Endothelial cell (in vitro differentiated cells): ENCODE measurements around the gene NEU4. TPM values are rescaled to one million over a fixed set of nuclear protein-coding genes. Genes with fewer than 3 reads are reported as not detected.
"Not testable (repeated sequence)": the region's sequence is repeated elsewhere in the genome, so short reads cannot be mapped to it uniquely, and the experiment has no call there.

Experiments
- DNase-seq: peaks from one replicate; pipeline ENCODE4 v3.0.0; 2021; ENCODE audit warnings: low spot score
- H3K27ac Mint-ChIP-seq: one replicate; pipeline ENCODE4 v1.8.0; 2021; ENCODE audit warnings: mixed read lengths, inconsistent platforms; ENCODE audit not compliant: unreplicated experiment
- H3K27me3 Mint-ChIP-seq: one replicate; pipeline ENCODE4 v1.8.0; 2021; ENCODE audit warnings: mild to moderate bottlenecking, moderate library complexity, mixed read lengths, inconsistent platforms; ENCODE audit not compliant: unreplicated experiment
- H3K36me3 Mint-ChIP-seq: one replicate; pipeline ENCODE4 v1.8.0; 2021; ENCODE audit warnings: mild to moderate bottlenecking, low read depth, mixed read lengths, inconsistent platforms; ENCODE audit not compliant: unreplicated experiment
- H3K4me1 Mint-ChIP-seq: one replicate; pipeline ENCODE4 v1.8.0; 2021; ENCODE audit warnings: mild to moderate bottlenecking, mixed read lengths, inconsistent platforms; ENCODE audit not compliant: unreplicated experiment
- H3K4me3 Mint-ChIP-seq: one replicate; pipeline ENCODE4 v1.8.0; 2021; ENCODE audit warnings: mild to moderate bottlenecking, mixed read lengths, inconsistent platforms; ENCODE audit not compliant: unreplicated experiment
- H3K9me3 Mint-ChIP-seq: one replicate; pipeline ENCODE4 v1.8.0; 2021; ENCODE audit warnings: mixed read lengths, inconsistent platforms; ENCODE audit not compliant: unreplicated experiment
- CTCF ChIP-seq: fragments of 200-600 bp; sonication (generic); IDR thresholded peaks from one replicate; pipeline ENCODE4 v1.5.0; 2021; ENCODE audit warnings: antibody characterized with exemption; ENCODE audit not compliant: unreplicated experiment
- total RNA-seq: library from RNA; stranded (reverse); fragmentation: NEBNext Ultra II Directional; extraction: Animal tissue kit (Norgen Biotek cat#: 25700); gene quantifications from one replicate; pipeline ENCODE4 v1.2.1, GENCODE V29; 2021; ENCODE audit not compliant: unreplicated experiment

NEU4 gene
- total RNA-seq, 1 donor from 2014 or later = 0.33 TPM

- Mint-ChIP-seq H3K9me3 (no peaks in the 10 kb centered on the region), H3K36me3 (peaks cover 4% of the 10 kb centered on the region), H3K4me1 (no peaks in the 10 kb centered on the region), H3K27ac (no peak overlapping the region), H3K27me3 (peaks cover 9% of the 10 kb centered on the region), H3K4me3 (no peak overlapping the region)
- no peak for TF ChIP-seq CTCF
- peak; percentile 6 for DNase-seq
These were observed 7.2 kb upstream of the NEU4 start for GRCh38 chr2:241801611-241802420.

- DNase-seq = peak; percentile 4
- TF ChIP-seq CTCF = no peak
- H3K4me3 Mint-ChIP-seq = no peak overlapping the region
- no peaks in the 10 kb centered on the region for H3K9me3 Mint-ChIP-seq
- H3K27me3 Mint-ChIP-seq = peaks cover 5% of the 10 kb centered on the region
- H3K27ac Mint-ChIP-seq = no peak overlapping the region
- H3K36me3 Mint-ChIP-seq = no peaks in the 10 kb centered on the region
- no peaks in the 10 kb centered on the region for H3K4me1 Mint-ChIP-seq
These were observed 6.3 kb upstream of the NEU4 start for GRCh38 chr2:241802421-241803318.

GRCh38 chr2:241803387-241804325 is 5.3 kb upstream of the NEU4 start:
- Mint-ChIP-seq H3K4me1 (peaks cover 5% of the 10 kb centered on the region), H3K27ac (no peak overlapping the region), H3K27me3 (peaks cover 9% of the 10 kb centered on the region), H3K9me3 (no peaks in the 10 kb centered on the region), H3K4me3 (no peak overlapping the region), H3K36me3 (no peaks in the 10 kb centered on the region)
- DNase-seq = peak; percentile 19
- TF ChIP-seq CTCF = no peak

- no peak for TF ChIP-seq CTCF
- Mint-ChIP-seq H3K27me3 (peaks cover 14% of the 10 kb centered on the region), H3K9me3 (no peaks in the 10 kb centered on the region), H3K4me3 (no peak overlapping the region), H3K4me1 (peaks cover 5% of the 10 kb centered on the region), H3K27ac (no peak overlapping the region), H3K36me3 (no peaks in the 10 kb centered on the region)
- peak; percentile 21 for DNase-seq
These were observed 4.4 kb upstream of the NEU4 start for GRCh38 chr2:241804326-241805229.

GRCh38 chr2:241806217-241806616 is 2.8 kb upstream of the NEU4 start:
- H3K4me1 Mint-ChIP-seq, H3K9me3 Mint-ChIP-seq, H3K27ac Mint-ChIP-seq, H3K27me3 Mint-ChIP-seq, H3K36me3 Mint-ChIP-seq, DNase-seq, H3K4me3 Mint-ChIP-seq: not testable (repeated sequence)
